ENCODE data around the gene ZNF219. TPM values are rescaled to one million over a fixed set of nuclear protein-coding genes. Genes with fewer than 3 reads are reported as not detected.

The ZNF219 gene
- total RNA-seq, 2 experiments from 2014 or later = 9.8 to 15.5 TPM

- no peaks in the 10 kb centered on the region for H3K9me2 ChIP-seq (ENCODE audit: insufficient read depth, low read length)
- H4K20me1 ChIP-seq (ENCODE audit: insufficient read depth, low read length) = no peaks in the 10 kb centered on the region
- TF ChIP-seq CTCF (conservative IDR thresholded peaks at IDR 0.05; ENCODE audit: low read length) (no peak), EZH2phosphoT487 (IDR thresholded peaks at IDR 0.05; ENCODE audit: borderline replicate concordance, low read depth, low read length) (no peak)
- no peak overlapping the region for H3K4me3 ChIP-seq (ENCODE audit: low read depth, low read length, poor library complexity, severe bottlenecking)
- no TSS peak for BruUV-seq (replicated peaks)
- H3K79me2 ChIP-seq (ENCODE audit: insufficient read depth, low read depth, low read length) = no peaks in the 10 kb centered on the region
- no peaks in the 10 kb centered on the region for H3K36me3 ChIP-seq (ENCODE audit: insufficient read depth, low read length)
- no peak for DNase-seq (ENCODE audit: low spot score)
- intact Hi-C loops (cut with micrococcal nuclease; ENCODE audit: unreplicated experiment) = no loop called here
- no peaks in the 10 kb centered on the region for H3K9me3 ChIP-seq (ENCODE audit: low read length)
- no peaks in the 10 kb centered on the region for H3K4me1 ChIP-seq (ENCODE audit: insufficient read depth, low read length, poor library complexity, severe bottlenecking)
- H3K27ac ChIP-seq (ENCODE audit: low read depth, low read length, poor library complexity, severe bottlenecking) = no peak overlapping the region
- ChIA-PET POLR2A (no interaction called here), CTCF (ENCODE audit: unreplicated experiment) (no interaction called here)
- no peak overlapping the region for H3K4me2 ChIP-seq (ENCODE audit: low read length)
- H2AFZ ChIP-seq (ENCODE audit: low read length) = no peak overlapping the region
These were observed 42.9 kb downstream of the ZNF219 start for GRCh38 chr14:21055432-21056117.

DNA sequence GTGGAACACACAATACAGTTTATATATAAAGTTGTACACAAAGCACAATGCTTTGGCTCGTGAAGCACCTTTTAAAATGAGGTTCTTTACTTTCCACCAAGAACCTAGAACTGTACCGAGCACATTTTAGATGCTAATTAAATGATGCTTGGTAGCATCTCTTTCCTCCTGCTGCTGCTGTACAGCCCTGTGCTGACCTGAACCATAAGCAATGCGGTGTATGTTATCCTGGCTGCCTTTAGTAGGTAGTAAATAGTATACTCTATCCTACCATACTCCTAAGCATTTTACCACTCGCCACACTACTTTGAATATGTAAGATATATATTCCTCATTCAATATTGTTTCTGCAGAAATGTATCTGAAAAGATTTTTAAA, 43.7 kb downstream of the ZNF219 start:
- no peaks in the 10 kb centered on the region for H3K79me2 ChIP-seq (ENCODE audit: insufficient read depth, low read depth, low read length)
- H4K20me1 ChIP-seq (ENCODE audit: insufficient read depth, low read length) = no peaks in the 10 kb centered on the region
- no peak overlapping the region for H2AFZ ChIP-seq (ENCODE audit: low read length)
- no peaks in the 10 kb centered on the region for H3K36me3 ChIP-seq (ENCODE audit: insufficient read depth, low read length)
- no peak overlapping the region for H3K4me2 ChIP-seq (ENCODE audit: low read length)
- intact Hi-C loops (cut with micrococcal nuclease; ENCODE audit: unreplicated experiment) = no loop called here
- H3K4me3 ChIP-seq (ENCODE audit: low read depth, low read length, poor library complexity, severe bottlenecking) = no peak overlapping the region
- H3K4me1 ChIP-seq (ENCODE audit: insufficient read depth, low read length, poor library complexity, severe bottlenecking) = no peaks in the 10 kb centered on the region
- CTCF ChIA-PET (ENCODE audit: unreplicated experiment) = no interaction called here
- no TSS peak for BruUV-seq (replicated peaks)
- H3K9me2 ChIP-seq (ENCODE audit: insufficient read depth, low read length) = no peaks in the 10 kb centered on the region
- no peak overlapping the region for H3K27ac ChIP-seq (ENCODE audit: low read depth, low read length, poor library complexity, severe bottlenecking)
- no peaks in the 10 kb centered on the region for H3K9me3 ChIP-seq (ENCODE audit: low read length)
- DNase-seq (ENCODE audit: low spot score) = no peak
- POLR2A ChIA-PET = no interaction called here
- TF ChIP-seq EZH2phosphoT487 (IDR thresholded peaks at IDR 0.05; ENCODE audit: borderline replicate concordance, low read depth, low read length) (no peak), CTCF (conservative IDR thresholded peaks at IDR 0.05; ENCODE audit: low read length) (no peak)

- POLR2A ChIA-PET = no interaction called here
- no peaks in the 10 kb centered on the region for H3K4me1 ChIP-seq (ENCODE audit: insufficient read depth, low read length, poor library complexity, severe bottlenecking)
- no peak for DNase-seq (ENCODE audit: low spot score)
- H4K20me1 ChIP-seq (ENCODE audit: insufficient read depth, low read length) = no peaks in the 10 kb centered on the region
- no peak overlapping the region for H2AFZ ChIP-seq (ENCODE audit: low read length)
- no peak overlapping the region for H3K4me2 ChIP-seq (ENCODE audit: low read length)
- TF ChIP-seq EZH2phosphoT487 (IDR thresholded peaks at IDR 0.05; ENCODE audit: borderline replicate concordance, low read depth, low read length) (no peak), CTCF (conservative IDR thresholded peaks at IDR 0.05; ENCODE audit: low read length) (no peak)
- no TSS peak for BruUV-seq (replicated peaks)
- H3K9me3 ChIP-seq (ENCODE audit: low read length) = no peaks in the 10 kb centered on the region
- H3K4me3 ChIP-seq (ENCODE audit: low read depth, low read length, poor library complexity, severe bottlenecking) = no peak overlapping the region
- H3K79me2 ChIP-seq (ENCODE audit: insufficient read depth, low read depth, low read length) = no peaks in the 10 kb centered on the region
- intact Hi-C loops (cut with micrococcal nuclease; ENCODE audit: unreplicated experiment) = no loop called here
- no peaks in the 10 kb centered on the region for H3K9me2 ChIP-seq (ENCODE audit: insufficient read depth, low read length)
- CTCF ChIA-PET (ENCODE audit: unreplicated experiment) = no interaction called here
- H3K27ac ChIP-seq (ENCODE audit: low read depth, low read length, poor library complexity, severe bottlenecking) = no peak overlapping the region
- no peaks in the 10 kb centered on the region for H3K36me3 ChIP-seq (ENCODE audit: insufficient read depth, low read length)
These were observed 44.2 kb downstream of the ZNF219 start for GRCh38 chr14:21054123-21054767.
